H54 (cell line): ENCODE data around the gene SWAP70.

ENCODE experiments used
- DNase-seq: peaks from one replicate; pipeline ENCODE4 v3.0.0; 2011; ENCODE audit warnings: low spot score, mixed read lengths; ENCODE audit not compliant: insufficient read length
- FAIRE-seq: peaks from 3 replicates; lab custom pipeline; 2011; peaks lifted over from hg19 to GRCh38; lab: Jason Lieb, UNC
- POLR2A ChIP-seq: IDR thresholded peaks from 2 replicates; pipeline ENCODE4 v1.6.1; 2011; ENCODE audit warnings: low read depth, mild to moderate bottlenecking, low read length

Gene SWAP70

DNA sequence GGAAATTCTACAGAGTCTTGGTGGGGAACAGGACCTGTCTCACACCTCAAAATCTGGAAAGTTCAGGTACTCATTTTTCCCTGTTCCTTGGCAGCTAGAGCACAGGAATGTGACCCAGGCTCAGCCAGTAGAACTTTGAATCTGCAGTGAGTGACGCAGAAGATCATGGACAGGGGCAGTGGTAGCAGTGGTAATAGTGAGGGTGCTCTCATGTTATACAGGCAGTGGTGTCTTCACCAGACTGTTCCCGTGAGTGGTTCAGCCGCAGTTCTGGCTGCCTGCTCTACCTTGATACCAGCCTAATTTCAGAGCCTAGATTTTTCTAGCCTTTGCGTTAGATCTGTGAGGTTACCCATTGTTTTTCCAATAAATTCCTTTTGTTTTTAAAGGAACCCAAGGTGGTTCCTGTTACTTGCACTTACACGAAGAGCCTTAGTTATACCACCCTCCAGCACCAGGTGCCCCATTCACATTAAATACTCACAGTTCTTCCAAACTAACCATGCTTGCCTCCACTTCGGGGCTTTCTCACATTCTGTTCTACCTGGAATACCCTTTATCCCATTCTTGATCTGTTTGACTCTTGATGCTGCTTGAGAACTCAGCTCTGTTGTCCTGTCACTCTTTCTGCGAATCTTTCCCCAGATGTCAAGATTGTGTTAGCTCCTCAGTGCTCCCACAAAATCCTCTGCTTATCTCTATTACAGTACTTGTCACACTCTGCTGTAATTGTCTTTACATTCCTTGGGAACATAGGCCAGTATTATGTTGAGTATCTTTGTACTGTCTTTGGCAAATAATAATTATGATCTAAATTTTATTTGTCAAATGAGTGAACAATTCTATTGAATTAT is 47.8 kb downstream of the SWAP70 start:
- DNase-seq, result no peak
- TF ChIP-seq POLR2A, result no peak
- FAIRE-seq, result no peak

DNA sequence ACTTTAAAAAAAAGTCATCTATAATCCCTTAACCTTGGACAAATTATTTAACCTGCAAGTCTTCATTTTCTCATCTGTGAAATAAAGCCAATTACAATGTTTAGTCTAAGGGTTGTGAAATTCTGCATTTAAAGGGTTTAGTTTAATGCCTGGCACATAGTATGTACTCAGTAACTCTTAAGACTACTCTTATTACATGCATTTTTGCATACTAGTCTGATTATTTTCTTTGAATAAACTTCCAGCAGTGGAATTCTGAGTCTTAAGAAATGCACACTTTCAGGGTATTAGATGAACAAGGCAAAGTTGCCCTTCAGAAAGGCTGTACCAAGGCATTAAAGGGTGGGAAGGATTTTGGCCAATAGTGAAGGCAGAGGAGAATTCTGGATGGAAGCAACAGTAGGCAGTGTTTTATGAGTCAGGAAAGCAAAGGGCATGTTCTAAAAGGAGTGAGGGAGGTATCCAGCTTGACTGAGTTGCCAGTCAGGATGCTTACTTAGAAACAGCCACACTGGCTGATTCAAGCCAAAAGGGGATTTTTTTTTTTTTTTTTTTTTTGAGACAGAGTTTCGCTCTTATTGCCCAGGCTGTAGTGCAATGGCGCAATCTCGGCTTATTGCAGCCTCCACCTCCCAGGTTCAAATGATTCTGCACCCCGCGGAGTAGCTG is 50.5 kb downstream of the SWAP70 start:
- no peak for DNase-seq
- FAIRE-seq, result no peak
- no peak for TF ChIP-seq POLR2A

DNA sequence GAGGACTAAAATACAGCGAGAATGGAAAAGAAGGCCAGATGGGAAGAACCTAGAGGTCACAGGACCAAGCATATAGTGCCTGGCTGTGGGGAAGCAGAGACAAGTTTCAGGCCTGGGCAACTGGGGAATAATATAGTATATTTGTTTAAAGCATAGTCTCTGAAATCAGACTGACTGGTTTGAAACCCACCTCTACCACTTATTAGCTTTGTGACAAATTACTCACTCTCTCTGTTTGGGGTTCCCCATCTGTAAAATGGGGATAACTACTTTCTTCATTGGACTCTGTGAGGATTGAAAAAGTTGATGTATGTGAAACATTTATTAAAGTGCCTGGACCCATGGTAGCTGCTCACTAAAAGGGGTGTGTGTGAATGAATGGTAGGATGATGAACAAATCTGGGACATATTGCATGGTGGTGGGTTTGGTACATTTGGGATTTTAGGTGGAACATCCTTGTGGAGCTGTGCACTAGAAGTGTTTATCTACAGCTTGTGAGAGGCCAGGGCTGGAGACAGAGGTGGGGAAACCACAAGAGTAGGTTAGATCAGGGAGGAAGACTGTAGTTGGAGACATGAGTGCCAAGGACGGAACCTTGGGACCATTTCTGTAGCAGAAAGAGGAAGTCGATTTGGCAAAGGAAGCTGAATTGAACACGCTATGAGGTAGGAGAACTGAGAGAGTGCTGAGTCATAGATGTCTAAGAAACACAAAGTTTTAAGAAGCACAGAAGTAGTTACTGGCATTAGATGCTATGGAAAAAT is 52.6 kb downstream of the SWAP70 start:
- no peak for DNase-seq
- TF ChIP-seq POLR2A, result no peak
- peak; percentile 86 for FAIRE-seq

DNA sequence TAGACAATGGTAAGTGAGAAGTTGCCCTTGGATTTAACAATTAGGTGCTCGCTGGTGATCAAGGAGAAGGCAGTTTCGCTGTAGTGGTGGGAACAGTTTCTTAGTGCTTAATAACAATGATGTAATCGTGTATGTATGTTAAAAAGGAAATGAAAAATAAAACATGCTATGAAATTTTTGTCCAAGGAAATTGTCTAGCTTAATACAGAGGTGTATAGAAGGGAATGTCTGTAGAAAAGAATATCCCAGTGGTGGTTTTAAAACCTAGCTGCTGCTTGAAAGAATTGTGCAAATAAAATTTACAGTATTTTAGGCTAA is 53.1 kb downstream of the SWAP70 start:
- FAIRE-seq (no peak), DNase-seq (no peak)
- no peak for TF ChIP-seq POLR2A

DNA sequence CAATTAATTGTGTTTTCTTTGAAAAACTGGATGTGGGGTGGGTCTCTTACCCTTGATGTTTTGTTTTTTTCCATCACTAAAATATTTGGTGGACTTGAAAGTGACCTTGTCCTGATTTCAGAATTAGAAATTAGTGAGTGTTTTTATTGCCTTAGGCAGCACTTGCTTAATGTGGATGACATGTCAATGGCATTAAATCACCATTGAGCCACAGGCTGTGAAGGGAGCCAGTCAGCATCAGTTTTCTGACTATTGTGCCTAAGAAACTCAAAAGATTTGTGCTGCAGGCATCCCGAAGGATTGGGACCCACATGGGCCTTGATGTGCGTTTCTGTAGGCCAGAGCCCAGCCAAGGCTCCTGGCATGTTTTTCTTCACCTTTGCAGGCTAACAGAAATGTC is 53.8 kb downstream of the SWAP70 start:
- FAIRE-seq (no peak), DNase-seq (no peak)
- no peak for TF ChIP-seq POLR2A

DNA sequence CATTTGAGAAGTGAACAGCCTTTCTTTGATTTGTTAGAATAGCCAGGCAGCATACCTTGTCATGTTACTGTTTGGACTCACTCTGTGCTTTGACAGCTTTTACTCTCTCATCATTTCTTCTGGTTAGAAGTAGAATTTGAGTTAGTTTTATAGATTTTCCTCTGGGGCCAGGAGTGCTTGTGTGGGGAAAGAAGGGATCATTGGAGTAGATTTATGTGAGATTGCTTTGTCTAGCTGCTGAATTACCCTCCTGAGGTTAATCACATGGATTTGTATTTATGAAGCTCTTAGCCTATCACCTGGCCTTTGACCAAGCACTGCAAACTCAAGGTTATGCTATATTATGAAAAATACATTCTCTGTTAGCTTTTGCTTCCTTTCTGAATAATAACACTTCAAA is 54.3 kb downstream of the SWAP70 start:
- FAIRE-seq, result no peak
- no peak for TF ChIP-seq POLR2A
- DNase-seq, result no peak

DNA sequence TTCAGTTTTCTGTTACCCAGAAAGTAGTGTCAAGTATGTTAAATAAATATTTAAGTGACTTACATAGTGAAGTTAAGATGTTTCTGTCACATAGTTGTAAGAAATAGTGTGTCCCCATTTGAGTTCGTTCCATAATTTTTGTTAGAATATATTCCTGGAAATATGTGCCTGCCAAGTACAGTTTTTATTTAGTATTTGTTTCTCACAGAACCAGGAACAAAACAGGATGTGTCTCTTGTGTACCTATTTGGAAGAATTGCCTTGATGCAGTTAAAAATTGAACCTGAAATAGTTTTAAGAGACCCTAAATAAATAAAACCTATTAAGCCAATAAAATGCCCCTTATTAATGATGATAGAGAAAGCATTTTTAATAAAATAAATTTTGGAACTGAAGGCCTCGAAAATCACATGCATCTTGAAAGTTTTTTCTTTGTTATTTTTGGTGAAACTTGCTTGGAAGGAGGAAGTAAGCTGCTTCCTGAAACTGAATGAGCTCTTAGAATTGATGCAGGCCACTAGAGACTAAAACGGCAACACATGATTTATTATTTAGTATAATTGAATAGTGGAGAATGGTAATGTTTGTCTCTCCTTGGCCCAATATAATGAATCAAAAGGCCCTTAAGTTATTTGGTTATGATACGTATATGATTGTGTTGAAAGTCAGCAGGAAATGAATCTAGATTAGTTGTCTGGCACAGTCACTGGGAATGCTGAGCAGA is 55.9 kb downstream of the SWAP70 start:
- FAIRE-seq (no peak), DNase-seq (no peak)
- TF ChIP-seq POLR2A, result no peak

DNA sequence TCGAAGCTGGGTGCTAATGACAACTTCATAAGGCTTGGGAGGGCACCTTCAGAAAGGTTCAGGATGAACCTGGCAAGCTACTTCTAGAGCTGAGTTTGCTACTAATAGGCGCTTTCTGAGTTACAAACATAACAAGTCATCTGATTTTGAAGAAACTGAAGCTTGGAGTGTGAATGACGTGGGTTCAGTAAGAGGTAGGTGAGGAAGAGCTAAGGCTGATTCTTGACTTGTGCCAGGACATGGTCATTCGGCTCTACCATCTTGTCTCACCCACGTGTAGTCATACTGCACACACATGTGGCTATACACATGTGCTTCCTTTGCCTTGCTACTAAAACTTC is 56.4 kb downstream of the SWAP70 start:
- no peak for FAIRE-seq
- no peak for TF ChIP-seq POLR2A
- DNase-seq, result no peak

DNA sequence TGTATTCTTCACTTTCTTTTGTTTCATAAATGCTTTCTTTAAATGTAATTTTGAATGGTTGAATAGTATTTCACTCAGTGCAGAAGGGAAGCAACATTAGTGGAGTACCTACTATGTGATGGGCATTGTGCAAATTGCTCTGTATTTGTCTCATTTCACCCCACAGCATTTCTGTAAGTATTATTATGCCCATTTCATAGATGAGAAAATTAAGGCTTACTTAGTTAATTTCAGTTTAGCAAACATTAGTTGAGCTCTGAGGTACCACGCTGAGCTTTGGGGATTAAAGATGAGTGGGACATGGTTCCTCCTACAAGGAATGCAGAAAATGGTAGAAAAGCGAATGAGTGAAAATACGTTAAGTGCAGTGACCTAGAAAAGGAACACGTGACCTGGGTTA is 58.1 kb downstream of the SWAP70 start:
- DNase-seq, result no peak
- no peak for TF ChIP-seq POLR2A
- no peak for FAIRE-seq

DNA sequence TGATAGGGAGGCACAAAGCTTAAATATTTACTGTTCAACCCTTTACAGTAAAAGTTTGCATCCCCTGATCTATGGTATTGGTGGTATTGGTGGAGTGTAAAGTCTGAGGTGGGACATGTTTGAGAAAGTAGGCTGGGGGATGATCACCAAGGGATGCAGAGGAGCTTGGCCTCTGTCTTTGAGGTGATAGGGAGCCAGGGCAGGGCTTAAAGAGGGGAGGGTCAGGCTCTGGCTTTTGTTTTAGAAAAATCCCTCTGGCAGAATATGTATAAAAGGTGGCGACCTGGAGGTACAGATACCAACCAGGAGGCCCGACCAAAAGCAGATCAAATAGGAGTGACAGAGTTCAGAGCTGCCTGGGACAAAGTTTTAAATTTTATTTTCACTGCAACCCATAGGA is 59.0 kb downstream of the SWAP70 start:
- FAIRE-seq, result no peak
- DNase-seq, result no peak
- no peak for TF ChIP-seq POLR2A

DNA sequence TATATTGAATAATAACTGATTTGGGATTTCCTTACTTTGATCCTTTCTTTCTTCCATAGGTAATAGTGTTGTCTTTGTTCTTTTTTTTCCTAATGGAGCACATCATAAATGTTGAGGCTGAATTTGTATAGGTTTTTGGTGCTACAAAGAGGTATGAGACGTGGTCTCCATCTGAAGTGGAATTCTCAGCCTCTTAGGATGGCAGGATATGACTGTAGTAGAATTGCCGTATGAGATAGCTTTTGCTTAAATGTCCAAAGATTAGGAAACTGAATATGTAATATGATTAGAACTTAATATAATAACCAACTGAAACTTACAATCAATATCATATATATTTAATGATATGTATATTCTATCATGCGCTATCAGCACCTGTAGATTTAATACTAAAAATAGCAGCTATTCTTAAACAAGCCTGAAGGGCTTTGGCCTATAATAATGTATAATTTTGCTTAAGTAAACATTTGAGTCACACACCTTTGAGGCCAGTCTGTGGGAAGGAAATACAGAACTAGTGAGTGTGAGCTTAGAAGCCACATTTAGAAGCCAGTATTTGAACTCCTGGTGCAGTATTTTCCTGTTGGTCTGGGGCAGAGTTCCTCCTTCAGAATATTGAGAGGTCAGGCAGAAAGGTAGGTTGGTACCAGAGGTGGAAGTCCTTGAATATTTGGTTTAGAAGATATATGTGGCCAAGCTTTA is 62.6 kb downstream of the SWAP70 start:
- no peak for TF ChIP-seq POLR2A
- FAIRE-seq (peak; percentile 95), DNase-seq (peak; percentile 44)

DNA sequence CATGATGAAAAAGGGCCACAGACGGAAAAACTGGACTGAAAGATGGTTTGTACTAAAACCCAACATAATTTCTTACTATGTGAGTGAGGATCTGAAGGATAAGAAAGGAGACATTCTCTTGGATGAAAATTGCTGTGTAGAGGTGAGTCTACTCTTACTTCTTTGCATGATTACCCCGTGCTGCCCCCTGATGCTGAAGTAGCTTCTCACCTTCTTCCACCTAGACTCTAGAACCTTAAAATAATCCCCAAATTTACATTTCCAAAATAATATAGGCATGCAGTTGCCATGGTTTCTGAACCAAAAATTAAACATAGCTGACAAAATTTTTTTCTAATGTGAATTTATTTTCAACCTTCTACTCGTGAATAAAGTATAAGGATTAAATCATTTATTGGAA is 64.2 kb downstream of the SWAP70 start:
- DNase-seq (no peak), FAIRE-seq (no peak)
- TF ChIP-seq POLR2A, result no peak

DNA sequence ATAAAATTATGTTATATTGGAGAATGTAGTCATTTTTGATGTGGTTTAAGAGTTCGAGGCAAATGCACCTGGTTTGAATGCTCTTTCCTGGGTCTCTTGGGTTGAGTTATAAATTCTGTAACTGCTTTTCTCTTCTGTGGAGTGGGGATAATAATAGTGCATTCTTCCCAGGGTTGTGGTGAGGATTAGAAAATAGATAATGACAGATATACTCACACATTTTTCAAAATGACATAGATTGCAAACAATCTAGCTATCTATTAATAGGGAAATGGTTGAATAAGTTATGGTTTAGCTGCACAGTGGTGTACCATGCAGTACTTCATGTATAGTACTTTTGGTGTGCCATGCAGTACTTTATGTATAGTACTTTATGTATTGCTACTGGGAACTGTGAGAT is 67.4 kb downstream of the SWAP70 start:
- no peak for TF ChIP-seq POLR2A
- DNase-seq, result no peak
- no peak for FAIRE-seq

DNA sequence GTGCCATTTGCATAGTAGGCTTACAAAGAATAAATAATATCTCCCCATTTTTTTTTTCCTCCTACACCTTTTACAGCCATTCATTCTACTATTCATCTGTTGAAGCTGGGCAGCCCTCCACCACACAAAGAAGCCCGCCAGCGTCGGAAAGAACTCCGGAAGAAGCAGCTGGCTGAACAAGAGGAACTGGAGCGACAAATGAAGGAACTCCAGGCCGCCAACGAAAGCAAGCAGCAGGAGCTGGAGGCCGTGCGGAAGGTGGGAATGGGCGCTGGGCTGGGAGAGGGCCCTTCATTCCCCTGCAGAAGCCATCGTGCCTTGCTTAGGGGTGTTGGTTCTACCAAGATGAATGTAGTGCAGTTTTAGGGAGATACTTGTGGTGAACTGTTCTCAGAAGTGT is 68.6 kb downstream of the SWAP70 start:
- no peak for TF ChIP-seq POLR2A
- FAIRE-seq, result no peak
- DNase-seq, result no peak
